BLaER1 (cell line): Measurements from ENCODE around the gene TGFB1.
A peak's percentile ranks its signal among the peaks of the same experiment; 100 is the strongest.

ENCODE experiments used
- H3K27ac ChIP-seq: shearing (Covaris generic); formaldehyde crosslinking; 2 replicates; pipeline ENCODE4 v1.8.1; 2022
- H3K27me3 ChIP-seq: shearing (Covaris generic); formaldehyde crosslinking; 2 replicates; pipeline ENCODE4 v1.8.1; 2022
- H3K36me3 ChIP-seq: shearing (Covaris generic); formaldehyde crosslinking; 2 replicates; pipeline ENCODE4 v1.8.1; 2022
- H3K4me1 ChIP-seq: shearing (Covaris generic); formaldehyde crosslinking; 2 replicates; pipeline ENCODE4 v1.8.1; 2022
- H3K4me2 ChIP-seq: shearing (Covaris generic); formaldehyde crosslinking; 2 replicates; pipeline ENCODE4 v1.8.1; 2022
- H3K4me3 ChIP-seq: shearing (Covaris generic); formaldehyde crosslinking; 2 replicates; pipeline ENCODE4 v1.8.1; 2022
- H3K9ac ChIP-seq: shearing (Covaris generic); formaldehyde crosslinking; 2 replicates; pipeline ENCODE4 v1.8.1; 2022
- H3K9me3 ChIP-seq: shearing (Covaris generic); formaldehyde crosslinking; 2 replicates; pipeline ENCODE4 v1.8.1; 2022
- H4K20me1 ChIP-seq: shearing (Covaris generic); formaldehyde crosslinking; 2 replicates; pipeline ENCODE4 v1.8.1; 2022
- Cebpa-rat ChIP-seq: shearing (Covaris generic); IDR thresholded peaks from 2 replicates; pipeline ENCODE4 v1.8.1; 2022

TGFB1 gene

DNA sequence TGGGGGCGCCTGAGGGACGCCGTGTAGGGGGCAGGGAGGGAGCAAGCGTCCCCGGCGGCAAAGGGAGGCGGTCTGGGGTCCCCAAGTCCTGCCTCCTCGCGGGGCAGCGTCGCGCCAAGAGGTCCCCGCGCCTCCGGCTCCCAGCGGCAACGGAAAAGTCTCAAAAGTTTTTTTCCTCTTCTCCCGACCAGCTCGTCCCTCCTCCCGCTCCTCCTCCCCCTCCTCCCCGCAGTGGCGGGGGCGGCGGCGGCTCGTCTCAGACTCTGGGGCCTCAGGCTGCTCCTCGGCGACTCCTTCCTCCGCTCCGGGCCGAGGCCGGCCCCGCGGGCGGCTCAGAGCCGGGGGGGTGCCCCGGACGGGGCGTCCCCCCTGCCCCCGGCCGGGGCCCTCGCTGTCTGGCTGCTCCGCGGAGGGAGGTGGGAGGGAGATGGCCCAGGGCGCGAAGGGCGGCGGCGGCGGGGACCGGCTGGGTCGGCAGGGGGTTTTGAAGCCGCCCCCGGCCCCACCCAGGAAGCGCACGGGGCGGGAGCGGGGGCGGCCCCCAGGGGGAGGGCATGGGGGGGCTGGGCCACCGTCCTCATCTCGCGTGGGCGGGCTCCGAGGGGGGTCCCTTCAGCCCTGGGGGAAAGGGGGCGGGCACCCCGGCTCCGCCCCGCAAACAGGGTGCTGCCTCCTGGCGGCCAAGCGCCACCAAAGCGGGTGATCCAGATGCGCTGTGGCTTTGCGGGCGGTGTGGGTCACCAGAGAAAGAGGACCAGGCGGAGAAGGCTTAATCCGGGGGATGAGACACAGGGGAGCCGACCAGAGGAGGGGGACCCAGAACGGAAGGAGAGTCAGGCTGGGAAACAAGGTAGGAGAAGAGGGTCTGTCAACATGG is at the start of gene TGFB1:
TSS of gene TGFB1 (minus strand) at position 457 of the 877 bp plus-strand sequence. CDS start 878 bp downstream, outside the sequence.
- Histone ChIP-seq H3K27me3 (no peaks in the 10 kb centered on the region), H3K27ac (peak within 1 kb of the TSS; percentile 85), H3K36me3 (no peaks in the 10 kb centered on the region), H3K4me2 (peak within 1 kb of the TSS; percentile 98), H3K9me3 (no peaks in the 10 kb centered on the region), H4K20me1 (peaks cover 44% of the 10 kb centered on the region), H3K4me3 (peak within 1 kb of the TSS; percentile 81), H3K4me1 (peaks cover 68% of the 10 kb centered on the region), H3K9ac (peak within 1 kb of the TSS; percentile 84)
- TF ChIP-seq Cebpa-rat = no peak

DNA sequence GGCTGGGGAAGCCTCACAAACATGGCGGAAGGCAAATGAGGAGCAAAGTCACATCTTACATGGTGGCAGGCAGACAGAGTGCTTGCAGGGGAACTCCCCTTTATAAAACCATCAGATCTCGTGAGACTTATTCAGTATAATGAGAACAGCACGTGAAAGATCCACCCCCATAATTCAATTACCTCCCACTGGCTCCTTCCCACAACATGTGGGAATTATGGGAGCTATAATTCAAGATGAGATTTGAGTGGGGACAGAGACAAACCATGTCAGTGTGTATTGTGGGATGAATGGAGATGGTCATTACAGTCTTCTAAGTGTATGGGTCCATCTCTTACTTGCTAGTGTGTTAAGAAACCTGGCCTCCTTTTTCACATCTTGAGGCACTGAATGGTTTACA is 48.3 kb upstream of the TGFB1 start:
- Histone ChIP-seq H3K27ac (no peak overlapping the region), H4K20me1 (peaks cover 31% of the 10 kb centered on the region; the same call in 1 of the 2 replicates), H3K4me1 (peaks cover 33% of the 10 kb centered on the region), H3K9ac (no peak overlapping the region), H3K36me3 (peaks cover 45% of the 10 kb centered on the region; the same call in 1 of the 2 replicates), H3K4me2 (no peak overlapping the region), H3K9me3 (no peaks in the 10 kb centered on the region), H3K4me3 (no peak overlapping the region), H3K27me3 (no peaks in the 10 kb centered on the region)
- no peak for TF ChIP-seq Cebpa-rat

DNA sequence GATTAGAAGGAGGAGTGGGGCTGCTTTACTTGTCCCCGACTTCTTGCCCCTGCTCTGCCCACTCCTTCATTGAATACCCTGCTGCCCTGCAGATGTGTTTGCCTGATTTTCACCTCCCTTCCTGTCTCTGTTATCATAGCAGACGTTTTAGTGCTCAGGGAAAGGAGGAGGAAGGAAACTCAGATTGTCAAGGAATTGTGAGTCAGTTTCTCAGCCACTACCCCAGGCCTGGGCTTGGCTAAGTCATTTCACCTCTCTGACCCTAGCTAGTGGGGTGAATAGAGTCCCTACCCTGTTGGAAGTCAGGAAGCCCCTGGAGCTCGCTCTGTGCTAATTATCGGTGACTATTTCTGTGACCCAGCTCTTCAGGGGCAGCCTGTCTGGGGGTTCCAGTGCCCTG is 47.8 kb upstream of the TGFB1 start:
- Histone ChIP-seq H3K4me3 (no peak overlapping the region), H3K36me3 (peaks cover 45% of the 10 kb centered on the region; the same call in 1 of the 2 replicates), H3K27me3 (no peaks in the 10 kb centered on the region), H3K9me3 (no peaks in the 10 kb centered on the region), H3K9ac (no peak overlapping the region), H3K4me2 (no peak overlapping the region), H3K4me1 (peaks cover 30% of the 10 kb centered on the region), H4K20me1 (peaks cover 31% of the 10 kb centered on the region; the same call in 1 of the 2 replicates), H3K27ac (no peak overlapping the region)
- no peak for TF ChIP-seq Cebpa-rat

DNA sequence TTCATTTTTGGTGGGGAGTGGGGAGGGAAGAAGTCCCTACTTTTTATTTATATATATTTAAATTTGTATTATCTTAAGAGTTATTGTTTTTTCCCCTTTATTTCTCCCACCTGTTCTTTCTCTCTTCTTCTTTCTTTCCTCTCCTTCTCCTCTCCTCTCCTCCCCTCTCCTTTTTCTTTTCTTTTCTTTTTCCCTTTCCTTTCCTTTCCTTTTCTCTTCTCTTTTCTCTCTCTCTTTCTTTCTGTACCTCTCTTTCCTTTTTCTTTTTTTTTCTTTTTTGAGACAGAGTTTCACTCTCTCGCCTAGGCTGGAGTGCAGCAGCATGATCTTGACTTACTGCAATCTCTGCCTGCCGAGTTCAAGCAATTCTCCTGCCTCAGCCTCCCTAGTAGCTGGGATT is 45.8 kb upstream of the TGFB1 start:
- Histone ChIP-seq H3K4me3 (0 out of 2 replicates have a peak overlapping the region, but pooled peaks have one; percentile 93), H3K27ac (0 out of 2 replicates have a peak overlapping the region, but pooled peaks have one; percentile 13), H3K9me3 (no peaks in the 10 kb centered on the region), H3K9ac (peak overlapping the region; percentile 97), H3K4me2 (peak overlapping the region; percentile 88), H3K27me3 (no peaks in the 10 kb centered on the region), H4K20me1 (peaks cover 24% of the 10 kb centered on the region; the same call in 1 of the 2 replicates), H3K36me3 (peaks cover 29% of the 10 kb centered on the region), H3K4me1 (peaks cover 50% of the 10 kb centered on the region)
- no peak for TF ChIP-seq Cebpa-rat

DNA sequence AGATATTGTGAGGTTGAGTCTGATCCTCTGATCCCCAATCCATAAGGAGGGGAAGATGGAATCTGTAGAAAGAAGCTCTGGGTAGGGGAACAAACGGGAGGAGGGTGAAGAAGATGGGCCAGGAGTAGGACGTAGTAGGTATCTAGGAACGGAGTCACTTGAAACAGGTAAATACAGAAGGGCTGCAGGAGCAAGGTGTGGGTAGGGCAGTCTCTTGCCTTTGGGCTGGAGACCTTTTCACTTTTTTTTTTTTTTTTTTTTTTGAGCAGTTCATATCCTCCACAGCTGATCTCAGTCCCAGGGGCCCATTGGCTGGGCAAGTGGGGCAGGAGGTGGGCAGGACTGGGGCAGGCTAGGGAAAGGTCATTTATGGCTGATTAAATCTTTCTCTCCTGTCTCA is 45.4 kb upstream of the TGFB1 start:
- Histone ChIP-seq H3K27ac (0 out of 2 replicates have a peak overlapping the region, but pooled peaks have one; percentile 96), H3K36me3 (peaks cover 33% of the 10 kb centered on the region), H3K9me3 (no peaks in the 10 kb centered on the region), H3K4me3 (peak overlapping the region; percentile 93), H3K9ac (peak overlapping the region; percentile 97), H4K20me1 (peaks cover 28% of the 10 kb centered on the region; the same call in 1 of the 2 replicates), H3K4me1 (peaks cover 54% of the 10 kb centered on the region), H3K4me2 (peak overlapping the region; percentile 88), H3K27me3 (no peaks in the 10 kb centered on the region)
- TF ChIP-seq Cebpa-rat = no peak

DNA sequence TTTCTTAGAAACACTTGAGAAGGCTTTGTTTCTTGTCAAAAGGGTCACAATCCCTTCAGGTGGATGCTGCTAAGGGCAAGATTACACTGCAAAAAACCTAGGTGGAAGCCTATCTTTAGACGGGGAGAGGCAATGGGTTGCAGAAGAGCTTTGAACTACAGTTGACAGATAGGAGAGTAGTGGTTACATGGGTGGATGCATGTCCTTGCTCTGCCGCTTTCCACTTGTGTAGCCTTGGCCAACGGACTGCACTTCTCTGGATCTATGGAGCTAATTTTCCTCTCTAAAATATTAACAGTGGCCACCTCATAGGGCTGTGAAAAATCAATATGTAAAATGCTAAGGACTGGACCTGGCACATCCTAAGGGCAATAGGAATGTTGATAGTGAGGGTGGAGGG is 44.9 kb upstream of the TGFB1 start:
- Histone ChIP-seq H3K4me2 (peak overlapping the region; percentile 88), H3K4me1 (peaks cover 51% of the 10 kb centered on the region), H3K4me3 (peak overlapping the region; percentile 93), H3K36me3 (peaks cover 34% of the 10 kb centered on the region), H3K9ac (peak overlapping the region; percentile 97), H4K20me1 (peaks cover 29% of the 10 kb centered on the region; the same call in 1 of the 2 replicates), H3K9me3 (no peaks in the 10 kb centered on the region), H3K27me3 (no peaks in the 10 kb centered on the region), H3K27ac (peak overlapping the region; percentile 96)
- no peak for TF ChIP-seq Cebpa-rat

DNA sequence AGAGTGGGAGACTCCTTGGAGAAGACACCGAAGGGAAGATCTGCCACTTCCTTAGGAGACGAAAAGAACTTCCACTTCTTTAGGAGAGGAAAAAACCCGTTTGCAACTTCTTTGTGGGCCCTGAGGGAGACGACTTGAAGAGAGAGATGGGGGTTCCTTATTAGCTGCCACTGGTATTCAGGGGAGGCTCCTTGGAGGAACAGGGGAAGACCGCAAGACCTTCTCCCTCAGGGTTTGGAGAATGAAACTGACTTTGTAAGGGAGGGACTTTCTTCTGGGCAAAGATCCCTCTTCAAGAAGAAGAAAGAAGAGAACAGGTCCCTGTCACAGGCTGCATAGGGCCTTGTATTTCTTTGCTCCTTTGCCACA is 44.3 kb upstream of the TGFB1 start:
- H3K4me3 ChIP-seq = peak overlapping the region; percentile 93
- H3K9ac ChIP-seq = peak overlapping the region; percentile 97
- H3K27me3 ChIP-seq = no peaks in the 10 kb centered on the region
- H3K36me3 ChIP-seq = peaks cover 34% of the 10 kb centered on the region
- no peaks in the 10 kb centered on the region for H3K9me3 ChIP-seq
- H3K4me2 ChIP-seq = peak overlapping the region; percentile 88
- peaks cover 30% of the 10 kb centered on the region; the same call in 1 of the 2 replicates for H4K20me1 ChIP-seq
- no peak for TF ChIP-seq Cebpa-rat
- peaks cover 45% of the 10 kb centered on the region for H3K4me1 ChIP-seq
- H3K27ac ChIP-seq = peak overlapping the region; percentile 96

DNA sequence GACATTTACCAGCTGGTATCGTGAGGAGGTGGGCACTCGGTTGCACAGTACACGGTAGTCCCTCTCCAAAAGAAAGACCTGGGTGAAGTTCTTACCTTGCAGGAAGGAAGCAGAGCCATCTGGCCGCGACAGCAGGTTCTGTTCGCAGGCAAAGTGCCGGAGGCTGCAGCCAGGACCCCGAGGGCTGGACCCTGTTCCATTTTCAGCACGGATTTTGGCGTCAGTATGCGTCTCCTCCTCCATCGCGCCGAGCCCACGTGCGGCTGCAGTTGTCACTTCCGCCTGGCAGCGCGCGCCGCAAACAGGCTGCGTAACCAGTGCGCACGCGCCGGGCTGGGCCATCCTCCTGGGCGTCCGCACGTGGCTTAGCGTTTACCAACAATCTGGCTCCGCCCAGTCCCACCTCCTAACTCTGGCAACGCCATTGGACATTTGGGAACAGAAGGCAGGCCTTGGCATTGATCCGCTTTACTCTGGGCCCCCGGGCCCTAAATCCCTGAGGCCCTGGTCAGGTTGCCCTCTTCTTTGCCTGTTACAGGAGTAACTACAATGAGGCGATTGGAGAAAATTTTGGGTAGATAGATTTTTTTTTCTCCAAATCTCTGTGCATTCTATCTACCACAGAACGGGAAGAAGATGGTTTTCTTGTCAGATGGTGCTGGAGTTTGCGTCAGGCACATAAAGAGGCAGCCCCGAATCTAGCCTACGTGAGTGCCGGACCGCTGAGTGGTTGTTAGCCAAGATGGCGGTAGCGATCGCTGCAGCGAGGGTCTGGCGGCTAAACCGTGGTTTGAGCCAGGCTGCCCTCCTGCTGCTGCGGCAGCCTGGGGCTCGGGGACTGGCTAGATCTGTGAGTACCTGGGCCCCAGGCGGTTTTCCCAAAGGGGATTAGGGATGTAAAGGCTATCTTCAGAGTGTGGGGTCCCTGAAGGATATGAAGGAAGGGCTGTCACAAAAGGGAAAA is 43.6 kb upstream of the TGFB1 start, which contains the start of the genes BCKDHA and EXOSC5:
TSS of gene BCKDHA (plus strand) at position 733 of the 964 bp plus-strand sequence. CDS start at position 743, 10 bp downstream.
TSS of gene EXOSC5 (minus strand) at position 274 of the 964 bp plus-strand sequence. CDS start at position 243, 31 bp downstream.
- H3K4me3 ChIP-seq = peak within 1 kb of the TSS; percentile 93
- no peak for TF ChIP-seq Cebpa-rat
- no peaks in the 10 kb centered on the region for H3K27me3 ChIP-seq
- peak within 1 kb of the TSS; percentile 96 for H3K27ac ChIP-seq
- peaks cover 29% of the 10 kb centered on the region; the same call in 1 of the 2 replicates for H4K20me1 ChIP-seq
- peak within 1 kb of the TSS; percentile 88 for H3K4me2 ChIP-seq
- peaks cover 34% of the 10 kb centered on the region for H3K36me3 ChIP-seq
- peak within 1 kb of the TSS; percentile 97 for H3K9ac ChIP-seq
- H3K9me3 ChIP-seq = no peaks in the 10 kb centered on the region
- H3K4me1 ChIP-seq = peaks cover 44% of the 10 kb centered on the region

DNA sequence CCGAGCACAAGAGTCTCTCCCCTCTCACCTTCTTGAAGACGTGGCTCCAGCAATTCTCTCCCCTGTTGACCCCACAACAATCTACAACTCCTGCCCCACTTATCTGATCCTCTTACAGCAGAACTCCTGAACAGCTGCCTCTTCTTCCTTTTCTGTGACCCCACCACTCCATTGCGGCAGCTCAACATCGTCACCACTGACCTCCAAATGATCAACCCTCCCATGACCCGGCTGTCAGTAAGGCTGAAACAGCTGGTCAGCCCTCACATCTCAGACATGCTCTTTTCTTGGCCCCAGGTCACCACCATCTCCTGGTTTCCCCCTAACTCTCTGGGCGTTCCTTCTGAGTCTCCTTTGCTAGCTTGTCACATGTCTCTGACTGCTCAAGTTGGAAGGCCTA is 41.6 kb upstream of the TGFB1 start:
- TF ChIP-seq Cebpa-rat = no peak
- H3K9ac ChIP-seq = peak overlapping the region; percentile 97

More for the DNA sequence above, 41.6 kb upstream of the TGFB1 start:
- Histone ChIP-seq H3K4me2 (peak overlapping the region; percentile 88), H4K20me1 (peaks cover 38% of the 10 kb centered on the region; the same call in 1 of the 2 replicates), H3K27ac (no peak overlapping the region; the same call in 1 of the 2 replicates), H3K27me3 (no peaks in the 10 kb centered on the region), H3K4me1 (peaks cover 44% of the 10 kb centered on the region), H3K4me3 (peak overlapping the region; percentile 93; the same call in 1 of the 2 replicates), H3K36me3 (peaks cover 42% of the 10 kb centered on the region), H3K9me3 (no peaks in the 10 kb centered on the region)
